ENCODE data around the gene RNF39. TPM values are rescaled to one million over a fixed set of nuclear protein-coding genes. Genes with fewer than 3 reads are reported as not detected.

The RNF39 gene
- total RNA-seq, 1 experiment from 2014 or later, result 0.23 TPM

Other genes starting within 250 kb of the RNF39 start
- 0.88 TPM in 1 of 2 replicates, not detected in the other for gene HLA-G, start 247.9 kb downstream of the RNF39 start, total RNA-seq (2022)
- gene HLA-A, start 133.2 kb downstream of the RNF39 start, total RNA-seq (2022), result 192 and 198 TPM in 2 replicates
- gene POLR1H, start 14.5 kb downstream of the RNF39 start, total RNA-seq (2022), result 26.1 and 27.6 TPM in 2 replicates
- 35.5 and 35.6 TPM in 2 replicates for gene PPP1R11, start 8.6 kb downstream of the RNF39 start, total RNA-seq (2022)
- 0.70 and 0.74 TPM in 2 replicates for gene TRIM31, start 37.3 kb upstream of the RNF39 start, total RNA-seq (2022)
- not detected in 2 replicates for gene TRIM40, start 60.4 kb upstream of the RNF39 start, total RNA-seq (2022)
- gene TRIM10, start 85.4 kb upstream of the RNF39 start, total RNA-seq (2022), result 0.95 and 1.4 TPM in 2 replicates
- 5.2 and 6.9 TPM in 2 replicates for gene TRIM15, start 87.8 kb upstream of the RNF39 start, total RNA-seq (2022)
- 48.1 and 49.0 TPM in 2 replicates for gene TRIM26, start 137.6 kb upstream of the RNF39 start, total RNA-seq (2022)